Measurements from ENCODE around the gene TBC1D1.
A peak's percentile ranks its signal among the peaks of the same experiment; 100 is the strongest.

TBC1D1 gene

GRCh38 chr4:38169524-38169923, 278.6 kb downstream of the TBC1D1 start:
- no peak for DNase-seq (ENCODE audit: low read depth in 2 of 2)

DNA sequence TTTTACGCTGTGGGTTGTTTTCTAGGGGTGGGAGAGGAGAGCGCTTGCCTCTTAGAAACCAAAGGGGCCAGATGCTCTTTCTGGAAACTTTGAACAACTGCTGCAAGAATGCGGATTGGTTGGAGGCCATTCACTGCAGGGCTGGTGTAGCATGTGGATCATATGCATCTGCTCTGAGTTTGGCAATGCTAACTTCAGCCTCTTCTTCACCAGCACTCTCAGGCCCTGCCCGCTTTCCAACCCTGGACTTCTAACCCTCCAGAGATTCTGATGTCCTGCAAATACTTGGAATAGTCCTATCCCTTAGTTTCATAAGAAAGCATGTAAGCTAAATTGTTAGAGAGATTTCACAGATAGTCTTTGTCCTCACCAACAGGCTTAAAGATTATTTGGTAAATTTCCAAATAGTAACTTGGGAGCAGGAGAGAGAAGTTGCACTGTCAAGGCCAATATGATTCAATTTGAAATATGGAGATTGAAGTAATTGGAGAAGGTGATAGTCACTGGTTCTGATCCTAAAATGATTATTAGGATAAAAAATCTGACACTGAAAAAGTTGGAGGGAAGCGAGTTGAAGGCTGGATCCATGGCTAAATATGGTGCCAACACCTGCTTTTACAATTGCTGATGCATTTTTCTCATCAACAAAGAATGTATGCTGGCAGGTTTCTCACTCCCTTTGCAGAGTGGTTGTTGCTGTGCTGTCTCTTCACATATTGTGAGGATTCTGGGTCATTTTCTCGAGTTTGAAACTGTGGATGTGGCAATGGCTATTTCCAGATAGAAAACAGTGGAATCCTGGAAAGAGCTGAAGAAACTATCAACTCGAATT, 279.7 kb downstream of the TBC1D1 start:
- no peak for DNase-seq (ENCODE audit: low read depth in 2 of 2)

GRCh38 chr4:38172078-38172477, 281.2 kb downstream of the TBC1D1 start:
- no peak for DNase-seq (ENCODE audit: low read depth in 2 of 2)

DNA sequence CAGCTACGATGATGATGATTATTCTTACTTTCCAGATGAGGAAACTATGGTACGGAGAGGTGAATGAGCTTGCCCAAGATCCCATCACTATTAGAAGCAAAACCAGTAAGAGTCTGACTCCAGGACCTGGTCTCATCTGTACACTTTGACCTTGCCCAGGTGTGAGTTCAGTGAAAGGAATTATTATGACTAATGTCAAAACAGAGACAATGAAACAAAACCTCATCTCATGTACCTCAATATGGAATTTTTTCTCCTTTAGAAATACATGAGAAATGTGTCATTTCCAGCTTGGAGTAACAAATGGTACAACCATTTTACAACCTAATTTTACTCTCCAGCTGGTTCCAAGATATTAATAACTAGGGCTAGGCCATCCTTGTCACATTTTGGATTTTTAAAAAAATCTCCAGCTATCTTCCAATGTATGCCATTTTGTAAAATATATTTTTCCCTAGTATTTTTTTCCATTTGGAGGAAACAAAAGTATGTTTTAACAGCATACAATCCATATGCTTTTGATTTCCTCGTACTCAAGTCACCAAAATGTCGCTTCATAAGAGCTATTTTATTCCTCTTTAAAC, 283.1 kb downstream of the TBC1D1 start:
- no peak for DNase-seq (ENCODE audit: low read depth in 2 of 2)

DNA sequence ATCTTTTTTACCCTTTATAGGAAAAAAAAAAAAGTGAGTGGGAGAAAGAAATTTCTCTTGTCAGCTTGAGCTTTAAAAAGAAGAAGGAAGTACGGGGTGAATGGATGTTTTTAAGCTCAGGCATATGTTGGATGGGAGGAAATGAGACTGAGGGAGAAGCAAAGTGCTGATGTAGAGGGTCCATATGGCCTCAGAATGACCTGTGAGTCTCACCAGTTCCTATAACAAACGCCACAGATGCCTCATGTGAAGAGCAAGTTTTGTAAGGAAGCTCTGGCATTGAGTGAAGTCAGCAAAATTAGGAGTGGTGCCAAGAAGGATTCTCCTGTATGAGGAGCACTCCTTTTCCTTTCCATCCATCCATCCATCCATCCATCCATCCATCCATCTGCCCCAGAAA, 283.9 kb downstream of the TBC1D1 start:
- no peak for DNase-seq (ENCODE audit: low read depth in 2 of 2)

- no peak for DNase-seq (ENCODE audit: low read depth in 2 of 2)
These were observed 285.3 kb downstream of the TBC1D1 start for GRCh38 chr4:38176165-38176564.

DNA sequence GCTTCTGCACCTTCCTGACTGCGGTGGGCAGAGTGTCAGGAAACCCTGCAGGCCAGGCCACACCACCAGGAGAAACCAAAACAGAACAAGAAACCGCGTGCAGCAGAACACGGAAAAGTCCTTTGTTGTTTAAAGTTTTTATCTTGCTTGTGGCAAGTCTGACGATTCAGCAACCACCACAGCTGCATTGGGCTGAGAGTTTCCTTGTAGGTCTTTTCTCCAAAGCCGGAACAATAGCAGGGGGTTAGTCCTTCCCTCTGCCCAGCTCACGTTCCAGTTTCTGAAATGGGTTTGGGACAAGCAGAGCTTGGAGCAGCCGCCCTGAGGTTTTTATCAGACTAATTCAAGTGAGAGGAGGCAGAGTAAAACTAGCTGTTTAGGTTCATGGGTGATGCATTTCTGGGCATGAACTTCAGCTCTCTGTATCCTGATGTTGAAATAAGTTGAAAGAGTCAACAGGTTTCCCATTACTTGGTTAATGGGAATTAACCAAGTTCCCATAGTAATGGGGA, 286.2 kb downstream of the TBC1D1 start:
- no peak for DNase-seq (ENCODE audit: low read depth in 2 of 2)

DNA sequence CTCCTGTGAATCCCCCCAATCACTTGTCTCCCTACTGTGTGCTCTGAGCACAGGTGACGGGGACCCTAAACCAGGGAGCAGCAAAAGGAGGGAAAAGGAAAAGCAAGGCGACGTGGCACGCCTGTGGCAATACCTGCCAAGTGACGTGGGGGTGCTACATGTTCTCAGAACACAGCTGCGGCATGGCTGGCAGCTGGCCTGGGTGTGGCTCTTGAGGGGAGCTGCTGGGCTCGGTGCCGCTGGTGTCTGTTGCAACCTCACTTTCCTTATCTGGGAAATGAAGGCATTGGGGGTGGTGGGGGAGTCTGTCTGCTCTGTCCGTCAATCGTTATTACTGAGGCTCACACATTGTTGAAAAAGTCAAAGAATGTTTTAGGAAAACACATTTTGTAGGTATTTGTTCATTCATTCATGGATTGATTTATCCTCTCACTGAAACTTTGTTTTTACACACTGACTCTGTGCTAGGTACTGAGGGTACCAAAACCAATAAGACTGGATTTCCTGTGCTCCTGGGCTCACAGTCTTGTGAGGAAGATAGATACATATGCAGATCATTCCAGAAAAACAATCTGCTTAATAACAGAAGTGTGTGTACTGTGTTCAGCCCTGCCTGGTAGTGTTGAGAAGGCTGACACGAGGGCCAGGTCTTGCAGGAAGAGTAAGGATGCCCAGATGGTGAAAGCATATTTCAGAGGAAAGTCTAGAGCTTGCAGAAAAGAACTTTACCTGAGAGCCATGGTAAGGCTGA, 286.9 kb downstream of the TBC1D1 start:
- DNase-seq (ENCODE audit: low read depth in 2 of 2) = no peak

DNA sequence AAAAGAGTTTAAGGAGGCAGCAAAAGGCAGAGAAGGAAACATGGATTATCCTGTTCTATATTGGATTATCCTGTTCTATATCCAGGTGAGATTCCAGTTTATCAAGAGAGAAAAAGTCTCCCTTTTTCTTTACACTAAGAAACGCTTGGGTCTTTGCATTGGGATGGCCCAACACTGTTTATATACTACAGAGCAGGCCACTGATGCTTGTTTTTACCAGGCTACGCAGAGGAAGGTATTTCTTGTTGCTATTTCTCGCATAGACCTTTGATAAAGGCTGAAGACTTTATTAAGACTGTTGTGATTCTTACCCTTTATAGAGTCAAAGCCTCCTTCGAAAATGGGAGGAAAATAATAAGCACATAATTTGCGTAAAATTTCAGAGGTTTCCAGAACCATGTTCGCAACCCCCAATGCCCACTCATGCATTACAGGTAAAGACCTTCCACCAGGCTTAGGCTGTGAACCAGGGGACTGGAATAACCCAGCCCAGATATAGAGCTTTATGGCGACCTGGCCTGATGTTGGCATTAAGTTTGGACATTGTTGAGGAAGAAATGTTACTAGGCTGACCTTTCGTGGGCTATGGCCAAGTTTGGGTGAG, 287.6 kb downstream of the TBC1D1 start:
- DNase-seq (ENCODE audit: low read depth in 2 of 2) = no peak

DNA sequence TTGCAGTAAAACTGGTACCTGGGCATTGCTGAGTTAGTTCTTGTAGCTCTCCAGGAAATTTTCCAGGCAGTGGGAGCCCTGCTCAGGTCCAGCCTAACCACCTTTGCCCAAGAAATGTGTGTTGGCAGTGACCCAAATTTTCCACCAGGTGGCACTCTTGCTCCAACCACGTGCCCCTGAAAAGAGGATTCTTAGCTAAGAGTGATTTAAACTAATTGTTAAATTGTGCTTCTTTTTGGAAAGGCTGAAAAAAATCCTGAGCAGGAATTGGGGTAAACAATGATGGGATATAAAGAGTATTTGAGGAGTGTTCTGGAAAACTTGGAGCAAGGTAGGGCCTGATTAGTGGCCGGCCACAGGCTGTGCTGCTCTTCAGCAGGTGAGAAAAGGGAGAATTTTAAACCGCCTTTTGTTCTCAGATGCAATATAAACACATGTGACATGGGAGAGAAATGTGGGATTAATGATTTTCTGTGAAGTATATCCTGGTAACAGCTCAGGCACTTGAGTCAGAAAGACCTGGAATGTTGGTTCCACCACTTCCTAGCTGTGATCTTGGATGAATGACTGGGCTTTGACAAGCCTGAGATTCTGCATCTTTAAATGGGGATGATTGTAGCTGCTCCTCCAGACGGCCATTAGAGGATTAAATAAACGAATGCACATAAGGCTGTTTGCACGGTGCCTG, 288.9 kb downstream of the TBC1D1 start:
- DNase-seq (ENCODE audit: low read depth in 2 of 2) = peak in 1 of 2 experiments; percentile 33

DNA sequence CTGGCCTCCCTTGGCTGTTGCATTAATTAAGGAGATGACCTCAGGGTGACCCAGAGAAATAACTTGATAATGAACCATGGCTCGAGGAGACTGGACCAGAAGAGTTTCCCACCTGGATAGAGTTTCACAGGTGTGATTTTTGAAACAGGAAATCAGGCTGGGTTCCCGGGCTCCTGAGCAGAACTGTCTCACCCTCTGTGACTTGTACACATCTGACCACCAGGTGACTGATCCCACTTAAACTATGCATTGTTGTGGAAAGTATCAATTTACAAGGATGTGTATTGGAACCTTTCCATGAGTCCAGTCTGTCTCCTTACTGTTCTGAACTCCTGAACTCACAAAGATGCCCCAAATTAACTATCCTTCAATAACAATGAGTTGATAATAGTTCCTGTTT, 289.6 kb downstream of the TBC1D1 start:
- no peak for DNase-seq (ENCODE audit: low read depth in 2 of 2)

- DNase-seq (ENCODE audit: low read depth in 2 of 2) = no peak
These were observed 290.4 kb downstream of the TBC1D1 start for GRCh38 chr4:38181286-38181685.

DNA sequence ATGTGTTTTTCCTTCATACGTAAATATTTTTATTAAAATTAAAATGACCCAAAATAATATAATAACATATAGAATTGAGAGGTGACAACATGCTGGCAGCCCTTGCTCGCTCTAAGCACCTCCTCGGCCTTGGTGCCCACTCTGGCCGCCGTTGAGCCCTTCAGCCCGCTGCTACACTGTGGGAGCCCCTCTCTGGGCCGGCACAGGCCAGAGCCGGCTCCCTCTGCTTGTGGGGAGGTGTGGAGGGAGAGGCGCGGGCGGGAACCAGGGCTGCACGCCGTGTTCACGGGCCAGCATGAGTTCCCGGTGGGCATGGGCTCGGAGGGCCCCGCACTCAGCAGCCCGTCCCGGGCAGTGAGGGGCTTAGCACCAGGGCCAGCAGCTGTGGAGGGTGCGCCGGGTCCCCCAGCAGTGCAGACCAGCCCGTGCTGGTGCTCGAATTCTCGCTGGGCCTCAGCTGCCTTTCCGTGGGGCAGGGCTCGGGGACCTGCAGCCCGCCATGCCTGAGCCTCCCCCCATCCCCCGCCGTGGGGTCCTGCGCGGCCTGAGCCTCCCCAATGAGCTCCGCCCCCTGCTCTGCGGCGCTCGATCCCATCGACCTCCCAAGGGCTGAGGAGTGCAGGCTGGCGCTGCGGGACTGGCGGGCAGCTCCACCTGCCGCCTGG, 291.6 kb downstream of the TBC1D1 start:
- DNase-seq (ENCODE audit: low read depth in 2 of 2) = no peak

DNA sequence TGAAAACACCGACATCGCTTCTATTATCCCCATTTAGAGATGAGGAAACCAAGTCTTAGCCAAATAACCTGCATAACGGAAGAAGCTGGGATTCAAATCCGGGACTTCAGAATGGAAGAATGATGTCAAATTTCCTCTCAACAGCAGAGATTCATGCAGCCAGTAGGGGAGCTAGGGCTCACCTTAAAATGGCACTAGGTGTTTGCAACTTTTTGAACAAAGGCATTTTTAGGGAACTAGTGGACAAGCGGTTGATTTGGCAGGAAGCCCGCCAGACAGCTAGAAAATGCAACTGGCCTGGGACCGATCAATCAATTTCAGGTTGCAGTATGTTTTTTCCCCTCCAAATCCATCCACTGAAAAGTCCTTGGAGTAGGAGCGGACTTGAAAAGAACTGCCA, 293.5 kb downstream of the TBC1D1 start:
- DNase-seq (ENCODE audit: low read depth in 2 of 2) = no peak

DNA sequence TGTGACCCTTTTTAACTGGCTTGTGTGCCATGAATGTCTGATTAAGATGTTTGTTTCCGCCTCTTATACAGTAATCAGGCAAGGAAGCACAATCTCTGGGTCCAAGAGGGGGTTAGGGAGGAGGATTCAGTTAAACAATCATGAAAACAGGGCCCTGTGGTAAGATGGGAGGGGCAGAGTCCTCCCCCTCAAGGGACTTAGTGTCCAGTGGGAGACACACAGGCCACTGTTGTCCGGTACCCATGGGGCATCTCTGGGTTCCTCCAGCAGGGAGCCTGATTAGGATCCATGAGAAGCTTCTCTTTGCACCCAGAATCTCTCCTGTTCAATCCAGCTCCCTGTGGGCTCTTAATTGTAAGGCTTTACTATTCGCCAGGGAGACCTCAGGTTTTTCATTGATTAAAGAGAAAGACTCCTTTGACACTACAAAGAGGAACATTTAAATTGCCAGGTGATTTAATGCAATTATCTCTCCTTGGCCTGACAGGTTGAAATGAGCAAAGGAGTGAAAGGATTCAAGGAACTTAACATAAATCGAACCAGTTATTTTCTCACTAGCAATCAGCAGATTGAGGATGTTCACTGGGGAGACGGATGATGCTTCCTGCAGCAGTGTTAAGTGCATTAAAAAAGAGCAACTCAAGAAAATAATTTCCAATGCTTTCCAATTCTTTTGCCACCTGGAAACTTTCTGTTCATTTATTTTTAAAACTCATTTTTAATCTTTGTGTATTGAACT, 294.7 kb downstream of the TBC1D1 start:
- DNase-seq (ENCODE audit: low read depth in 2 of 2) = no peak

GRCh38 chr4:38188136-38188535, 297.3 kb downstream of the TBC1D1 start:
- DNase-seq (ENCODE audit: low read depth in 2 of 2) = no peak

GRCh38 chr4:38188631-38189101, 297.8 kb downstream of the TBC1D1 start:
- DNase-seq (ENCODE audit: low read depth in 2 of 2) = no peak
